ENCODE results near the gene NEK11.
"Not testable (repeated sequence)": the region's sequence is repeated elsewhere in the genome, so short reads cannot be mapped to it uniquely, and the experiment has no call there.

The NEK11 gene

DNA sequence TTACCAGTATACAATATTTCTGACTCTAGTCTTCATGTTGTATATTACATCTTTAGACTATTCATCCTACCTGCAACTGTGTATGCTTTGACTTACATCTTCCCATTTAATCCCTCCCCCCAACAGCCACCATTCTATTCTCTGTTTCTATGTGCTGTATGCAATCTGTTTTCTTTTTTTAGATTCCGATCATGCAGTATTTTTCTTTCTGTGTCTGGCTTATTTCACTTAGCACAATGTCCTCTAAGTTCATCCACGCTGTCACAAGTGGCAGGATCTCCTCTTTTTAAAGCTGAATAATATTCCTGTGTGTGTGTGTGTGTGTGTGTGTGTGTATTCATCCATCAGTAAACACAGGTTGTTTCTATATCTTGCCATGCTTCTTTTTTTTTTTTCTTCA lies 288.5 kb downstream of the NEK11 start:
- DNase-seq = no peak

GRCh38 chr3:131317667-131318066 lies 291.0 kb downstream of the NEK11 start:
- DNase-seq = no peak

DNA sequence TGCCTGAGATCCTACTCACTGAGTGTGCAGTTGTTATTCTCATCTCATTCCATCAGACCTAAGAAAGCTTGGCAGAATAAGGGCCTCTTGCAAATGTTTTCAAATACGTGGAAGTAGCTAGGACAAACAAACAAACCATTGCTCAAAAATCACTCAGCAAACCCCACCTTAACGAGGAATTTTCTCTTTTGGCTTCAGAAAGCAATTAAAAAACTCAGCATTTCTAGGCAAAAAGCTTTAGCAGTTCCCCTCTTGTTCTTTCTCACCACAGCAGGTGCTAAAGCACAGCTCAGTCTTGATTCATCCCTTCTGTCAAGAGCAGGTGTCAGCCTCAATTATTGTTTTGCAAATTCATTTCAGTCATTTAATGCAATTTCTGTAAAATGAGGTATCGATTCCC lies 296.3 kb downstream of the NEK11 start:
- no peak for DNase-seq

- no peak for DNase-seq
Observed at GRCh38 chr3:131323792-131324191, 297.1 kb downstream of the NEK11 start.

DNA sequence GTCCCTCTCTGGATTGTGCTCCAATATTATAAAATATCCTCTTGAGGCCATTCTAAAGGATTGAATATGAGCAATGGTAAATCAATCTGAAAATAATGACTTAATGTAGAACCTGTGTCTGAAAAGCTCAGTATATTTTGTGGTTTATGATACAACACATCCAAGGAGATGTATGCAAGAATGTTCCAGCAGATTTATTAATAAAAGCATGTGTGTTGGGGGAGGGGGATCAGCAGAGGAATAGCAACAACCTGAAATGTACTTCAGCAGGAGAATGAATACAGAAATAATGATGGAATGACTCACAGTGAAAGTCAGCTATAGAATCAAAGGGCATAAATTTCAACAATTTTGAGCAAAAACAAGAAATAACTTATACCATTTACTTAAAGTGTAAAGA lies 298.2 kb downstream of the NEK11 start:
- no peak for DNase-seq

DNA sequence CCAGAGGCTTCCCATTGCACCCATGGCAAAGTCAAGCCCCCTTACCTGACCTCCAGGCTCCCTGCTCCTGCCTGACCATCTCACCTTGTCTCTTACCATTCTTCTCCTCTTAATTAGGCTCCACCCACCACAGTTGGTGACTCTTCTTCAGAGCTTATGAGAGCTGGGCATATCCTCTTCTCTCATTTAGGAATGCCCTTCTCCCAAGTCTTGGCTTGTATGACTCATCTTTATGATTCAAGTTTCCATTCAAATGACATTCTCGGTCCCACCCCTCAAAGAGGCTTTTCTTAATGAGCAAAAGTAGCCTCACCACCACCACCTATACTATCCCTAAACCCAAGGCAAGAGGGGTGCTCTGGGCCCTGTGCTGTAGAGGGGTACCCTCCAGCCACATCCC lies 299.6 kb downstream of the NEK11 start:
- DNase-seq = no peak

GRCh38 chr3:131328721-131329120 lies 302.0 kb downstream of the NEK11 start:
- DNase-seq = no peak

DNA sequence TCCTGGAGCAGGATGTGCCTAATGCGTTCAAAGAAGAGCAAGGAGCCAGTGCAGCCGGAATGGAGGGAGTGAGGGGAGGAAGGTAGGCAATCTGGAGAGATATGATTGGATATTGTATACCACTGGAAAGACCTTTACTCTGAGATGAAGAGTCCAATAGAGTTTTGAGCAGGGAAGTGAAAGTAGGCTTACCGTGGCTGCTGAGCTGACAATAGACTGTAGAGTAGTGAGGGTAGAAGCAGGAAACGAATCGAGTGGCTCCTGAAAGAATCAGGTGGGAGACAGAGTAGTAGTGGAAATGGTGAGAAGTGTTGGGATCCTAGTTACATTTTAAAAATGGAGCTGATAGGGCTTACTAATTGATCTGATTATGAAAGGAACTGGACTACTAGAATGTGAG lies 303.1 kb downstream of the NEK11 start:
- no peak for DNase-seq

GRCh38 chr3:131331456-131332085 lies 304.9 kb downstream of the NEK11 start:
- not testable (repeated sequence) for DNase-seq

DNA sequence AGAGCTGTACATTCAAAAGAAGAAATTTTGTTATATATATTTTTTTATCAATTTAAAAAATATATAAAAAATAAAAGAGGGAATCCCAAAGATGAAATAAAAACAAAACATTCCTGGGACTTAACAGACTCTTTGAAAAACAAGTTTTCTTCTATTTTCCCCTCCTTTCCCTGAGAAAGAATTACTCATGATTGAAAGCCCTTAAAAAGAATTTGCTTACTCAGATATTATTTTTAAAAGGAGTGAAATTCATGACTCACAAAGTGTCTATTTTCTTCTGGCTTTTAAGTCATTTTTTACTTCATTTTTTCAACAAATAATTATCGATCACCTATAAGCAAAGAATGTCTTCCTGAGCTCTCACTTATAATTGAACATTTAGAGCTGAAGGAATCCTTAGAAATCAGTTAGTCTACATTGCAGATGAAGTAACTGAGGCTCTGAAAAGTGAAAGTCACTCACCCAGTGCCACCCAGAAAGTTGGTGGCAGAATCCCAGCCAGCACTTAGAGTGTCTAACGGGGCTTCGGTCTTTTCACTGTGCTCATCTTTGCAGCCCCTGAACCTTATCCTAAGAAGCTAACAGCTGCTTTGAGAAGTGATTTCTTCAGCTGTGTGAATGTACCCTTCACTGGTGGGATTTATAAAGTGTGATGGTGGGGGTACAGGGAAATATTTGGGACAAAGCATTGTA lies 312.4 kb downstream of the NEK11 start:
- no peak for DNase-seq

- DNase-seq = no peak
Observed at GRCh38 chr3:131341761-131342160, 315.1 kb downstream of the NEK11 start.

GRCh38 chr3:131348911-131349310 lies 322.2 kb downstream of the NEK11 start:
- no peak for DNase-seq

- no peak for DNase-seq
Observed at GRCh38 chr3:131349454-131349853, 322.8 kb downstream of the NEK11 start.

DNA sequence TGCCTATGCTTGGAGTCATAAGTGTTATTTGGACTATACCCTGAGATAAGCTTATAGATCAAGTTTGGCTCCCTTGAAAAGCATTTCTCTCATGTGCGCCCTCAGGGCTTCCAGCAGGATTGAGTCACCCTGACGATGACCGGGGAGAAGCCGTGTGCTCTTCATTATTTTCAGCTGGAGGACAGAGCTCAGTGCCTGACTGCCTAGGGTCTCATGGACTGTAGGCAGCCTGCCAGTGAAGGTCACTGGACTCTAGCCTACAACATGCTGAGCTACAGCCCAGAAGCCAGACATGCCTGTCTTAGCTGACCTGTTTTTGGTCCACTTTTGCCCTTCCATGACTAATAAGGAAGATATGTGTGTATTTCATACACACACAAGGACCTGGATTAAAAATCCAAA lies 323.3 kb downstream of the NEK11 start:
- DNase-seq = no peak

GRCh38 chr3:131350506-131350905 lies 323.8 kb downstream of the NEK11 start:
- no peak for DNase-seq

- no peak for DNase-seq
Observed at GRCh38 chr3:131353016-131353877, 326.6 kb downstream of the NEK11 start.

DNA sequence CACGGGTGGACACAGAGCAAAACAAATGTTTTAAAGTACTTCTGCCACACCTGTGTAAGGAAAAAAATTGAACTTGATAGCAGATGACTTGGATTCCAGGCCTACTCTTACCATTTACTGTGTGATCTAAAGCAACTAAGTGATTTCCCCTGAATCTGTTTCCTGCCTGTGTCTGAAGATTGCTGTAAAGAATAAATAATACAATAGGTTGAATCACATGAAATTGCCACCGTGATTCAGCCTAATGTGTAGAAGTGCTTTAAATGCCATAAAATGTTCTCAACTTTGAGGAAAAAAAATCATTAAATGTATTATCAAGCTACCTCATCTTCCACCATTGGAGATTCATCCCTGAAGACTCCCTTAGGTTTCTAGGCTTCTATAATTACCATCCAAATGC lies 327.3 kb downstream of the NEK11 start:
- no peak for DNase-seq

- no peak for DNase-seq
Observed at GRCh38 chr3:131356006-131356595, 329.4 kb downstream of the NEK11 start.

- no peak for DNase-seq
Observed at GRCh38 chr3:131357275-131357674, 330.6 kb downstream of the NEK11 start.

- no peak for DNase-seq
Observed at GRCh38 chr3:131360191-131360755, 333.6 kb downstream of the NEK11 start.

DNA sequence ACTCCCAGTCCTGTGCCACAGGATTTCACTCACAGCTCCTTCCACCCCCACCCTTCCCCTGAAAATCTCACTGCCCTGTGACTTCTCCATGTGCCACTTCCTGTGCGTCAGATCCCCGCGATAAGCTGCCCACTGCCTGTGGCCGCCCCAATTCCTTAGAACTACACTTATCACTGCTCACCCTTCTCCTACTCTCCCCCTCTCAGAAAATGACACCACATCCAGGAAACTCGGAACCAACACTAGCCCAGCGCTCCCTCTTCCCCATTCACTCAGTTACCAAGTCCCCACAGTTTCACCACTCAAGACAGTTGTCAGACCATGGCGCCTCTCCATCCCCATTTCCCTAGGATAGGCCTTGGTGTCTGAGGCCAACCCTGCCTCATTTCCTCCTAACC lies 334.4 kb downstream of the NEK11 start:
- DNase-seq = not testable (repeated sequence)

GRCh38 chr3:131361464-131362421 lies 335.1 kb downstream of the NEK11 start:
- peak; percentile 22 for DNase-seq
